Measurements from ENCODE around the gene SERPINE2.

DNA sequence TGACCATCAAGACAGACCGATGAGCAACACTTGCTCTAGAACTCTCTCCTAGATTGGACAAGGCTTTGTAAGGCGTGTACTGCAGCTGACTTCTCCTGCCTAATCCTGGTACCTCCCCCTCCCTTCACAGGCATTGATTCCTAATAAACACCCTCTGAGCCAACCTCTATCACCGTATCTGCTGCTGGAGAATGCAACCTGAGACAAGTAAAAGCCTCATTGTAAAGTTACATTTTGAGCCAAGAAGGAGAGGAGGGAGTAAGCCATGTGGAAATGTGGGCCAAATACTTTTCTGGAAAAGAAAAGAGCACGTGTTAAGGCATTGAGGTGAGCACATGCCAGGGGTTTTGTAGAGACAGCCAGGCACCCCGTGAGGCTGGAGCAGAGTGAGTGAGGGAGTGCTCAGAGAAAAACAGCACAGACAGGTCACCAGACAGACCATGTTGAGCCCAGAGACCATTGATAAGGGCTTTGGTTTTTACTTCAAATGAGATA lies 91.3 kb downstream of the SERPINE2 start:
- TF ChIP-seq POLR2A (IDR thresholded peaks at IDR 0.05) (no peak), CTCF (IDR thresholded peaks at IDR 0.05) (no peak)

Measured in body of pancreas (tissue), 4 donors.